Measurements from ENCODE around the gene NETO2. TPM values are rescaled to one million over a fixed set of nuclear protein-coding genes. Genes with fewer than 3 reads are reported as not detected.

The NETO2 gene
- total RNA-seq, 5 donors from 2014 or later (not counting 1 experiment from before 2014, with no cell fraction given), result 1.4 to 4.1 (median 2.1) TPM

- H3K36me3 ChIP-seq (ENCODE audit: control insufficient read depth in 2 of 2, extremely low read depth in 1 of 2, insufficient read depth in 1 of 2, low read length in 1 of 2), result no peaks in the 10 kb centered on the region
- H3K9me3 Mint-ChIP-seq, result no peaks in the 10 kb centered on the region
- peaks cover 0 to 32% of the 10 kb centered on the region in 2 experiments for H3K27me3 ChIP-seq (replicated peaks in 1 of 2; ENCODE audit: control insufficient read depth in 2 of 2, extremely low read depth in 1 of 2, insufficient read depth in 2 of 2, low read length in 1 of 2)
- no peaks in the 10 kb centered on the region for H3K9me3 ChIP-seq
- no peak overlapping the region for H3K27ac Mint-ChIP-seq
- ChIA-PET POLR2A (interaction anchor here in 1 of 2 donors (0.7 kb wide), 1 partner anchor 412 kb away, joined by 5 read pairs; no protein-coding TSS in a partner anchor), CTCF (interaction anchor here (0.5 to 0.6 kb wide), 2 partner anchors 11 to 161 kb away, joined by 4 to 12 read pairs; no protein-coding TSS in a partner anchor)
- no peak overlapping the region for H3K4me3 ChIP-seq (ENCODE audit: control insufficient read depth in 1 of 2, extremely low read depth in 1 of 2, low read length in 1 of 2)
- no peak for DNase-seq
- no peak overlapping the region for H3K27ac ChIP-seq (ENCODE audit: low read length)
- ATAC-seq (replicated peaks in 1 of 4), result no peak
- no peaks in the 10 kb centered on the region for H3K4me1 ChIP-seq (ENCODE audit: control insufficient read depth in 1 of 2, extremely low read depth in 1 of 2, insufficient read depth in 2 of 2, low read length in 2 of 2)
- H3K4me3 Mint-ChIP-seq, result no peak overlapping the region
- no peaks in the 10 kb centered on the region for H3K36me3 Mint-ChIP-seq
- no peaks in the 10 kb centered on the region for H3K4me1 Mint-ChIP-seq
- H3K27me3 Mint-ChIP-seq, result peaks cover 0 to 2% of the 10 kb centered on the region in 2 donors
- 88% methylated on average over 9 of the region's 13 CpGs for WGBS (ENCODE audit: insufficient coverage)
Measured at GRCh38 chr16:47052666-47053640, 90.8 kb downstream of the NETO2 start.

- Histone ChIP-seq H3K27me3 (replicated peaks in 1 of 2; ENCODE audit: control insufficient read depth in 2 of 2, extremely low read depth in 1 of 2, insufficient read depth in 2 of 2, low read length in 1 of 2) (peaks cover 0 to 31% of the 10 kb centered on the region in 2 experiments), H3K4me3 (ENCODE audit: control insufficient read depth in 1 of 2, extremely low read depth in 1 of 2, low read length in 1 of 2) (no peak overlapping the region), H3K27ac (ENCODE audit: low read length) (no peak overlapping the region), H3K4me1 (ENCODE audit: control insufficient read depth in 1 of 2, extremely low read depth in 1 of 2, insufficient read depth in 2 of 2, low read length in 2 of 2) (peaks cover 0 to 4% of the 10 kb centered on the region in 2 experiments), H3K9me3 (no peaks in the 10 kb centered on the region), H3K36me3 (ENCODE audit: control insufficient read depth in 2 of 2, extremely low read depth in 1 of 2, insufficient read depth in 1 of 2, low read length in 1 of 2) (no peaks in the 10 kb centered on the region)
- WGBS (ENCODE audit: insufficient coverage), result 69% methylated on average over 8 of the region's 10 CpGs
- DNase-seq, result no peak
- H3K4me1 Mint-ChIP-seq, result peaks cover 2 to 4% (median 3%) of the 10 kb centered on the region in 3 donors
- peaks cover 0 to 2% of the 10 kb centered on the region in 2 donors for H3K27me3 Mint-ChIP-seq
- ChIA-PET POLR2A (no interaction called here), CTCF (no interaction called here)
- H3K27ac Mint-ChIP-seq, result no peak overlapping the region
- no peak for ATAC-seq (replicated peaks in 1 of 4)
- no peaks in the 10 kb centered on the region for H3K9me3 Mint-ChIP-seq
- no peak overlapping the region for H3K4me3 Mint-ChIP-seq
- H3K36me3 Mint-ChIP-seq, result no peaks in the 10 kb centered on the region
Measured at GRCh38 chr16:47051031-47051430, 92.7 kb downstream of the NETO2 start.

DNA sequence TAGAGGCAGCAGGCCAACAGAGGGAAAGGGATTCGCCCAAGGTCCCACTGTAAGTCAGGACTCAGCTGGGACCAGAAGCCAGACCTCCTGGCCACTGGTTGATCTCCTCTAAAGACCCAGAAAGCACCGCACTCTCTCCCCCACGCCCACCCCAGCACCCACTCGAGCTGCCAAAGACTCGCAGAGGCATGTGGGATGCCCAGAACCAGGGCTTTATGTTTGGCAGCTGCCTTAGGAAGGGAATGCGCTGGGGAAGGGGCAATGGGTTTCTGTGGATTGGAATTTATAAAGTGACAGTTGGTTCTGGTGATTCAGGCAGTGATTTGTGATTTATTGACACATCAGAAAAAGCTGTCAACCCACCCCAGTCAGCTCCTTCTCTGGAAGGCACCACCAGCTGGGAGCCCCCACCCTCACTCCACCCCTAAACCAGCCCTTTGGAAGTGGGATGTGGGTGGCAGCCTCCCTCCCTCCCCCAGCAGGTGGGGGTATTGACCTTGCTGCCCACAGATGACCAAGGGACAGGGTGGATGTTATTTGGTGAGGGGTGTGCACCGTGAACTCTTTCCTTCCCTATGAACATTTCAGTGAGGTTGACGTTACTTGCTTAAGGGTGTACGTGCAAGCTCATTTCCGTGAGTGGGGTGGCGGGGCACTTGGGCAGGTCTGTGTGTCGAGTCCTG, 93.7 kb downstream of the NETO2 start:
- H3K36me3 Mint-ChIP-seq, result no peaks in the 10 kb centered on the region
- no peaks in the 10 kb centered on the region for H3K9me3 Mint-ChIP-seq
- ATAC-seq (replicated peaks in 1 of 4), result no peak
- peaks cover 12 to 13% (median 12%) of the 10 kb centered on the region in 3 donors for H3K4me1 Mint-ChIP-seq
- Histone ChIP-seq H3K9me3 (no peaks in the 10 kb centered on the region), H3K27ac (ENCODE audit: low read length) (no peak overlapping the region), H3K36me3 (ENCODE audit: control insufficient read depth in 2 of 2, extremely low read depth in 1 of 2, insufficient read depth in 1 of 2, low read length in 1 of 2) (no peaks in the 10 kb centered on the region), H3K4me1 (ENCODE audit: control insufficient read depth in 1 of 2, extremely low read depth in 1 of 2, insufficient read depth in 2 of 2, low read length in 2 of 2) (peaks cover 0 to 13% of the 10 kb centered on the region in 2 experiments), H3K4me3 (ENCODE audit: control insufficient read depth in 1 of 2, extremely low read depth in 1 of 2, low read length in 1 of 2) (no peak overlapping the region), H3K27me3 (replicated peaks in 1 of 2; ENCODE audit: control insufficient read depth in 2 of 2, extremely low read depth in 1 of 2, insufficient read depth in 2 of 2, low read length in 1 of 2) (peaks cover 0 to 27% of the 10 kb centered on the region in 2 experiments)
- WGBS (ENCODE audit: insufficient coverage), result 93% methylated on average over 5 of the region's 12 CpGs
- DNase-seq, result no peak
- peaks cover 0 to 2% of the 10 kb centered on the region in 2 donors for H3K27me3 Mint-ChIP-seq
- no peak overlapping the region for H3K27ac Mint-ChIP-seq
- ChIA-PET POLR2A (no interaction called here), CTCF (interaction anchor here in 1 of 2 donors (0.8 kb wide), 1 partner anchor 309 kb away, joined by 3 read pairs; no protein-coding TSS in a partner anchor)
- no peak overlapping the region for H3K4me3 Mint-ChIP-seq

DNA sequence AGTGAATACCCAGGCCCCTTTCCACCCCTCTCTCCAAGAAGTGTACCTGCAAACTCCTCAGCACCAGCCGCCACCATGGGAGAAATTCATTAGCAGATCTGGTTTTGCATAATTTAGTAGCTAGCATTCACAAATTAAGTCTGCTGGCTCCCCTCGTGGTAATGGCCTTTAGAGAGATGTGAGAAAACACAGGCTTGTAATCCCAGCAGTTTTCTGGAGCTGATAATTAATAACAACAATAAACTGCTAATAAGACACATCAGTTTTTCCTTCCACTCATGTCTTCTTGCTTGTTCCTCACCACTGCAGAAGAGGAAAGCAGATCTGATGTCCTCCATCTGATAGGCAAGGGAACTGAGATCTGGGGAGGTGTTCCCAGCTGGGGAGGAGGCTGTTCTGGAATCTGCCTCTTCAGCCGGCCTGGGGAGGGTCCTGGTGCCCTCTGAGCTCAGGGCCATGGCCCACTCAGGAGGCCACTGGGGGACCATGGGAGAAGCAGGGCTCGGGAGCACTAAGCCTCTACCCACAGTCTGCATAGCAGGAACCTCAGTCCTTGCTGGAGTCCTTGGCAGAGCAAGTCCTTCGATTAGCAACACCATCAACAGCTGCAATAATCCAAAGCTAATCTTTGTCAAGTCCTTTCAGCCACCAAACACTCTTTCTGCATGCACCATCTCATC, 96.1 kb downstream of the NETO2 start:
- H3K36me3 ChIP-seq (ENCODE audit: control insufficient read depth in 2 of 2, extremely low read depth in 1 of 2, insufficient read depth in 1 of 2, low read length in 1 of 2), result no peaks in the 10 kb centered on the region
- no peak overlapping the region for H3K27ac Mint-ChIP-seq
- no peak for ATAC-seq (replicated peaks in 1 of 4)
- no peak overlapping the region for H3K27ac ChIP-seq (ENCODE audit: low read length)
- H3K9me3 ChIP-seq, result no peaks in the 10 kb centered on the region
- H3K4me3 Mint-ChIP-seq, result no peak overlapping the region
- peaks cover 0 to 2% of the 10 kb centered on the region in 2 donors for H3K27me3 Mint-ChIP-seq
- peaks cover 0 to 13% of the 10 kb centered on the region in 2 experiments for H3K4me1 ChIP-seq (ENCODE audit: control insufficient read depth in 1 of 2, extremely low read depth in 1 of 2, insufficient read depth in 2 of 2, low read length in 2 of 2)
- 88% methylated on average over 3 of the region's 5 CpGs for WGBS (ENCODE audit: insufficient coverage)
- peaks cover 14 to 17% (median 17%) of the 10 kb centered on the region in 3 donors for H3K4me1 Mint-ChIP-seq
- ChIA-PET CTCF (no interaction called here), POLR2A (no interaction called here)
- DNase-seq, result no peak
- H3K4me3 ChIP-seq (ENCODE audit: control insufficient read depth in 1 of 2, extremely low read depth in 1 of 2, low read length in 1 of 2), result no peak overlapping the region
- H3K9me3 Mint-ChIP-seq, result no peaks in the 10 kb centered on the region
- peaks cover 0 to 27% of the 10 kb centered on the region in 2 experiments for H3K27me3 ChIP-seq (replicated peaks in 1 of 2; ENCODE audit: control insufficient read depth in 2 of 2, extremely low read depth in 1 of 2, insufficient read depth in 2 of 2, low read length in 1 of 2)
- no peaks in the 10 kb centered on the region for H3K36me3 Mint-ChIP-seq

GRCh38 chr16:47046726-47047523, 96.8 kb downstream of the NETO2 start:
- no peaks in the 10 kb centered on the region for H3K36me3 Mint-ChIP-seq
- Histone ChIP-seq H3K4me1 (ENCODE audit: control insufficient read depth in 1 of 2, extremely low read depth in 1 of 2, insufficient read depth in 2 of 2, low read length in 2 of 2) (peaks cover 0 to 13% of the 10 kb centered on the region in 2 experiments), H3K9me3 (no peaks in the 10 kb centered on the region), H3K27ac (ENCODE audit: low read length) (no peak overlapping the region), H3K27me3 (replicated peaks in 1 of 2; ENCODE audit: control insufficient read depth in 2 of 2, extremely low read depth in 1 of 2, insufficient read depth in 2 of 2, low read length in 1 of 2) (peaks cover 0 to 24% of the 10 kb centered on the region in 2 experiments), H3K4me3 (ENCODE audit: control insufficient read depth in 1 of 2, extremely low read depth in 1 of 2, low read length in 1 of 2) (no peak overlapping the region), H3K36me3 (ENCODE audit: control insufficient read depth in 2 of 2, extremely low read depth in 1 of 2, insufficient read depth in 1 of 2, low read length in 1 of 2) (no peaks in the 10 kb centered on the region)
- no peak overlapping the region for H3K4me3 Mint-ChIP-seq
- H3K27me3 Mint-ChIP-seq, result peaks cover 0 to 2% of the 10 kb centered on the region in 2 donors
- CTCF ChIA-PET, result interaction anchor here in 1 of 2 donors (0.5 to 0.6 kb wide), 2 partner anchors 8 to 25 kb away, joined by 3 to 7 read pairs; no protein-coding TSS in a partner anchor
- WGBS (ENCODE audit: insufficient coverage), result 90% methylated on average over 6 of the region's 8 CpGs
- no peaks in the 10 kb centered on the region for H3K9me3 Mint-ChIP-seq
- POLR2A ChIA-PET, result no interaction called here
- DNase-seq (no peak), ATAC-seq (replicated peaks in 1 of 4) (no peak)
- H3K27ac Mint-ChIP-seq, result no peak overlapping the region
- peaks cover 14 to 19% (median 18%) of the 10 kb centered on the region in 3 donors for H3K4me1 Mint-ChIP-seq

Data from T-cell (primary cell).